HEK293 (cell line): ENCODE data around the gene GMDS.

Experiments used
- ATF2 ChIP-seq: fragments of 450-650 bp; formaldehyde crosslinking; IDR thresholded peaks from 2 replicates; pipeline ENCODE4 v1.5.1; 2016; ENCODE audit warnings: missing biosample characterization, missing genetic modification characterization, low read depth
- ZBTB6 ChIP-seq: fragments of 450-650 bp; formaldehyde crosslinking; IDR thresholded peaks from 2 replicates; pipeline ENCODE4 v1.5.1; 2017; ENCODE audit warnings: missing biosample characterization, missing genetic modification characterization
- ZFP37 ChIP-seq: fragments of 450-650 bp; formaldehyde crosslinking; IDR thresholded peaks from 2 replicates; pipeline ENCODE4 v1.5.1; 2016; ENCODE audit warnings: missing biosample characterization, missing genetic modification characterization
- ZNF24 ChIP-seq: fragments of 450-650 bp; formaldehyde crosslinking; IDR thresholded peaks from 2 replicates; pipeline ENCODE4 v1.5.1; 2016; ENCODE audit warnings: missing biosample characterization, missing genetic modification characterization
- ZNF654 ChIP-seq: fragments of 450-650 bp; formaldehyde crosslinking; IDR thresholded peaks from 2 replicates; pipeline ENCODE4 v1.5.1; 2016; ENCODE audit warnings: low read depth, missing biosample characterization, missing genetic modification characterization
- ZNF768 ChIP-seq: fragments of 450-650 bp; formaldehyde crosslinking; IDR thresholded peaks from 2 replicates; pipeline ENCODE4 v1.5.1; 2018; ENCODE audit warnings: missing biosample characterization, mild to moderate bottlenecking, missing genetic modification characterization
- TF ChIP-seq, protein P1 (sequence below): fragments of 450-650 bp; formaldehyde crosslinking; IDR thresholded peaks from 2 replicates; pipeline ENCODE4; 2016; ENCODE audit warnings: missing biosample characterization, missing genetic modification characterization
- TF ChIP-seq, protein P2 (sequence below): fragments of 450-650 bp; formaldehyde crosslinking; IDR thresholded peaks from 2 replicates; pipeline ENCODE4 v1.5.1; 2016; ENCODE audit warnings: missing biosample characterization, missing genetic modification characterization
- TF ChIP-seq, protein P3 (sequence below): fragments of 450-650 bp; formaldehyde crosslinking; IDR thresholded peaks from 2 replicates; pipeline ENCODE4 v1.5.1; 2016; ENCODE audit warnings: missing biosample characterization, missing genetic modification characterization

- TF ChIP-seq ZBTB6 (tag by site-specific recombination) (no peak), ZNF768 (tag by site-specific recombination) (no peak), ZFP37 (tag by site-specific recombination) (no peak), ZNF654 (no peak), ATF2 (tag by site-specific recombination) (no peak), ZNF24 (tag by site-specific recombination) (no peak)
- TF ChIP-seq, protein P1, sequence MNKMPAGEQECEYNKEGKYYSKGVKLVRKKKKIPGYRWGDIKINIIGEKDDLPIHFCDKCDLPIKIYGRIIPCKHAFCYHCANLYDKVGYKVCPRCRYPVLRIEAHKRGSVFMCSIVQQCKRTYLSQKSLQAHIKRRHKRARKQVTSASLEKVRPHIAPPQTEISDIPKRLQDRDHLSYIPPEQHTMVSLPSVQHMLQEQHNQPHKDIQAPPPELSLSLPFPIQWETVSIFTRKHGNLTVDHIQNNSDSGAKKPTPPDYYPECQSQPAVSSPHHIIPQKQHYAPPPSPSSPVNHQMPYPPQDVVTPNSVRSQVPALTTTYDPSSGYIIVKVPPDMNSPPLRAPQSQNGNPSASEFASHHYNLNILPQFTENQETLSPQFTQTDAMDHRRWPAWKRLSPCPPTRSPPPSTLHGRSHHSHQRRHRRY (tag by site-specific recombination), result no peak
- TF ChIP-seq, protein P2, sequence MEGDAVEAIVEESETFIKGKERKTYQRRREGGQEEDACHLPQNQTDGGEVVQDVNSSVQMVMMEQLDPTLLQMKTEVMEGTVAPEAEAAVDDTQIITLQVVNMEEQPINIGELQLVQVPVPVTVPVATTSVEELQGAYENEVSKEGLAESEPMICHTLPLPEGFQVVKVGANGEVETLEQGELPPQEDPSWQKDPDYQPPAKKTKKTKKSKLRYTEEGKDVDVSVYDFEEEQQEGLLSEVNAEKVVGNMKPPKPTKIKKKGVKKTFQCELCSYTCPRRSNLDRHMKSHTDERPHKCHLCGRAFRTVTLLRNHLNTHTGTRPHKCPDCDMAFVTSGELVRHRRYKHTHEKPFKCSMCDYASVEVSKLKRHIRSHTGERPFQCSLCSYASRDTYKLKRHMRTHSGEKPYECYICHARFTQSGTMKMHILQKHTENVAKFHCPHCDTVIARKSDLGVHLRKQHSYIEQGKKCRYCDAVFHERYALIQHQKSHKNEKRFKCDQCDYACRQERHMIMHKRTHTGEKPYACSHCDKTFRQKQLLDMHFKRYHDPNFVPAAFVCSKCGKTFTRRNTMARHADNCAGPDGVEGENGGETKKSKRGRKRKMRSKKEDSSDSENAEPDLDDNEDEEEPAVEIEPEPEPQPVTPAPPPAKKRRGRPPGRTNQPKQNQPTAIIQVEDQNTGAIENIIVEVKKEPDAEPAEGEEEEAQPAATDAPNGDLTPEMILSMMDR, result no peak
- TF ChIP-seq, protein P3, sequence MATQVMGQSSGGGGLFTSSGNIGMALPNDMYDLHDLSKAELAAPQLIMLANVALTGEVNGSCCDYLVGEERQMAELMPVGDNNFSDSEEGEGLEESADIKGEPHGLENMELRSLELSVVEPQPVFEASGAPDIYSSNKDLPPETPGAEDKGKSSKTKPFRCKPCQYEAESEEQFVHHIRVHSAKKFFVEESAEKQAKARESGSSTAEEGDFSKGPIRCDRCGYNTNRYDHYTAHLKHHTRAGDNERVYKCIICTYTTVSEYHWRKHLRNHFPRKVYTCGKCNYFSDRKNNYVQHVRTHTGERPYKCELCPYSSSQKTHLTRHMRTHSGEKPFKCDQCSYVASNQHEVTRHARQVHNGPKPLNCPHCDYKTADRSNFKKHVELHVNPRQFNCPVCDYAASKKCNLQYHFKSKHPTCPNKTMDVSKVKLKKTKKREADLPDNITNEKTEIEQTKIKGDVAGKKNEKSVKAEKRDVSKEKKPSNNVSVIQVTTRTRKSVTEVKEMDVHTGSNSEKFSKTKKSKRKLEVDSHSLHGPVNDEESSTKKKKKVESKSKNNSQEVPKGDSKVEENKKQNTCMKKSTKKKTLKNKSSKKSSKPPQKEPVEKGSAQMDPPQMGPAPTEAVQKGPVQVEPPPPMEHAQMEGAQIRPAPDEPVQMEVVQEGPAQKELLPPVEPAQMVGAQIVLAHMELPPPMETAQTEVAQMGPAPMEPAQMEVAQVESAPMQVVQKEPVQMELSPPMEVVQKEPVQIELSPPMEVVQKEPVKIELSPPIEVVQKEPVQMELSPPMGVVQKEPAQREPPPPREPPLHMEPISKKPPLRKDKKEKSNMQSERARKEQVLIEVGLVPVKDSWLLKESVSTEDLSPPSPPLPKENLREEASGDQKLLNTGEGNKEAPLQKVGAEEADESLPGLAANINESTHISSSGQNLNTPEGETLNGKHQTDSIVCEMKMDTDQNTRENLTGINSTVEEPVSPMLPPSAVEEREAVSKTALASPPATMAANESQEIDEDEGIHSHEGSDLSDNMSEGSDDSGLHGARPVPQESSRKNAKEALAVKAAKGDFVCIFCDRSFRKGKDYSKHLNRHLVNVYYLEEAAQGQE (tag by site-specific recombination), result peak; percentile 92
Measured at GRCh38 chr6:1738558-1739081, 506.8 kb downstream of the GMDS start.
